K562 (cell line): ENCODE measurements around the gene MEGF9. TPM values are rescaled to one million over a fixed set of nuclear protein-coding genes. Genes with fewer than 3 reads are reported as not detected.

Experiments used
- ATAC-seq: fragments of 200-7000 bp; cut with Tn5 transposase; 3 replicates; pipeline ENCODE4 v1.9.1; 2020; ENCODE audit warnings: moderate library complexity
- BruUV-seq: library from RNA; stranded (reverse); fragments of 400-500 nt; replicated peaks from 2 replicates; lab custom pipeline; 2021; lab: Mats Ljungman, UMichigan
- CTCF ChIA-PET: fragments of 300-600 bp; formaldehyde crosslinking; extraction: SDS; loops from one replicate; lab custom pipeline; 2021; ENCODE audit warnings: low intra/inter-chr PET ratio; lab: Yijun Ruan, JAX
- POLR2A ChIA-PET: fragments of 300-600, 350-650 bp; sonication (Branson Sonifier 250); formaldehyde crosslinking; extraction: SDS; loops from one replicate; lab custom pipeline; 2021; ENCODE audit warnings: antibody characterized with exemption, inconsistent platforms; lab: Yijun Ruan, JAX
- DNase-seq, 4 experiments: peaks; one replicate each; pipeline versions ENCODE4 v3.0.0 to v3.0.0-alpha.2; 2011 to 2018; ENCODE audit warnings: low spot score in 3 of 4, mixed read lengths in 3 of 4; ENCODE audit errors: extremely low read depth in 1 of 4
- FAIRE-seq: peaks from 2 replicates; lab custom pipeline; 2011; peaks lifted over from hg19 to GRCh38; lab: Jason Lieb, UNC
- H2AFZ ChIP-seq: 2 replicates; pipeline ENCODE4 v1.6.0; 2011; ENCODE audit warnings: low read depth, low read length, control low read depth, inconsistent platforms
- H3K27ac ChIP-seq: fragments of 200-600 bp; 3 replicates; pipeline ENCODE4 v1.8.0; 2011; ENCODE audit warnings: low read depth, mild to moderate bottlenecking, control low read depth, inconsistent platforms, low read length, moderate library complexity, mixed read lengths; ENCODE audit errors: extremely low read depth
- H3K27me3 ChIP-seq, 2 experiments: fragments of 300-600 bp in 1 of 2; 2 replicates in 1 of 2; 3 replicates in 1 of 2; pipeline versions ENCODE4 v1.6.0 to v1.8.0; 2011; ENCODE audit warnings: inconsistent platforms in 2 of 2, low read length in 2 of 2, mild to moderate bottlenecking in 1 of 2, mixed read lengths in 1 of 2, moderate library complexity in 1 of 2; ENCODE audit not compliant: control insufficient read depth in 2 of 2, insufficient read depth in 2 of 2
- H3K36me3 ChIP-seq: fragments of 300-600 bp; 3 replicates; pipeline ENCODE4 v1.8.0; 2011; ENCODE audit warnings: mild to moderate bottlenecking, low read length, inconsistent platforms; ENCODE audit not compliant: control insufficient read depth, insufficient read depth
- H3K4me1 ChIP-seq, 2 experiments: fragments of 200-600 bp in 1 of 2; replicated peaks in 1 of 2; 2 replicates in 1 of 2; 3 replicates in 1 of 2; pipeline versions ENCODE4 v1.5.1 to v1.8.0; 2011; ENCODE audit warnings: inconsistent platforms in 2 of 2, low read length in 2 of 2, mild to moderate bottlenecking in 1 of 2, mixed read lengths in 1 of 2, moderate library complexity in 1 of 2; ENCODE audit not compliant: control insufficient read depth in 2 of 2, insufficient read depth in 2 of 2
- H3K4me2 ChIP-seq: 2 replicates; pipeline ENCODE4 v1.6.1; 2011; ENCODE audit warnings: low read length, control low read depth, inconsistent platforms, mixed read lengths; ENCODE audit not compliant: insufficient read depth
- H3K4me3 ChIP-seq: fragments of 200-600 bp; sonication (generic), shearing (Covaris generic); 2 replicates; pipeline ENCODE4 v1.5.1; 2016; ENCODE audit warnings: control low read depth, inconsistent platforms
- H3K79me2 ChIP-seq: fragments of 200-600 bp; 3 replicates; pipeline ENCODE4 v1.8.0; 2011; ENCODE audit warnings: low read length, inconsistent platforms; ENCODE audit not compliant: control insufficient read depth, insufficient read depth
- H3K9ac ChIP-seq, 2 experiments: 2 replicates each; pipeline versions ENCODE4 v1.6.0 to v1.6.1; 2011; ENCODE audit warnings: low read depth in 2 of 2, low read length in 2 of 2, control low read depth in 1 of 2, inconsistent platforms in 1 of 2, mild to moderate bottlenecking in 1 of 2, mixed read lengths in 1 of 2; ENCODE audit not compliant: insufficient read depth in 1 of 2
- H3K9me1 ChIP-seq: one replicate; pipeline ENCODE4 v1.6.0; 2011; ENCODE audit warnings: inconsistent platforms, mild to moderate bottlenecking, low read length, moderate library complexity; ENCODE audit not compliant: control insufficient read depth, insufficient read depth
- H3K9me3 ChIP-seq: replicated peaks from 2 replicates; pipeline ENCODE4 v1.5.1; 2011; ENCODE audit warnings: low read depth, low read length, inconsistent platforms; ENCODE audit not compliant: control insufficient read depth, insufficient read depth
- H4K20me1 ChIP-seq: replicated peaks from 2 replicates; pipeline ENCODE4 v1.6.1; 2011; ENCODE audit warnings: low read length, inconsistent platforms, mixed read lengths; ENCODE audit not compliant: control insufficient read depth, insufficient read depth
- CBFA2T3 ChIP-seq: fragments of 450-650 bp; IDR thresholded peaks from 2 replicates; pipeline ENCODE4 v1.6.1; 2017
- CREBBP ChIP-seq: IDR thresholded peaks from one replicate; pipeline ENCODE4 v1.6.1; 2012; ENCODE audit warnings: low read depth, mild to moderate bottlenecking, control low read depth, inconsistent platforms, low read length
- PTRF ChIP-seq: fragments of 450-650 bp; IDR thresholded peaks from 2 replicates; pipeline ENCODE4 v1.6.1; 2016; ENCODE audit warnings: mild to moderate bottlenecking, missing genetic modification characterization, missing compliant biosample characterization
- RFX7 ChIP-seq: fragments of 250-450 bp; sonication (Bioruptor Pico); IDR thresholded peaks from 2 replicates; pipeline ENCODE4 v1.5.1; 2021; ENCODE audit warnings: mild to moderate bottlenecking
- SMC3 ChIP-seq: conservative IDR thresholded peaks from 2 replicates; pipeline ENCODE4 v1.6.1; 2011; ENCODE audit warnings: low read depth, low read length, improper control_type of control experiment; ENCODE audit not compliant: insufficient read depth
- TAF9B ChIP-seq: fragments of 450-650 bp; IDR thresholded peaks from 2 replicates; pipeline ENCODE4 v1.6.1; 2018; ENCODE audit warnings: mild to moderate bottlenecking; ENCODE audit not compliant: partially characterized antibody
- ZBTB7A ChIP-seq: IDR thresholded peaks from 2 replicates; pipeline ENCODE4 v1.6.1; 2011; ENCODE audit warnings: low read depth, mild to moderate bottlenecking, low read length, moderate library complexity, borderline replicate concordance; ENCODE audit not compliant: control insufficient read depth
- ZNF324 ChIP-seq: fragments of 250-450 bp; sonication (Bioruptor Pico); IDR thresholded peaks from 2 replicates; pipeline ENCODE4 v1.4.0; 2020; ENCODE audit warnings: mild to moderate bottlenecking
- ZNF77 ChIP-seq: fragments of 250-450 bp; sonication (Bioruptor Pico); IDR thresholded peaks from 2 replicates; pipeline ENCODE4 v1.5.0; 2020
- WGBS: fragments of 100-300 bp; shearing (Covaris generic); methylation state at CpG from one replicate; pipeline ENCODE4 v1.1.6; 2016; ENCODE audit warnings: low coverage, mixed read lengths; ENCODE audit not compliant: insufficient coverage; ENCODE audit errors: missing lambda C conversion rate; 5-methylcytosine and 5-hydroxymethylcytosine counted together
- in situ Hi-C: fragments of 300-500 bp; cut with MboI; formaldehyde crosslinking; loops from 4 replicates; pipeline ENCODE4 v1.15.0; 2018; ENCODE audit warnings: inconsistent platforms, mixed read lengths
- intact Hi-C: fragments of 100-400 bp; cut with micrococcal nuclease; formaldehyde crosslinking; loops from 2 replicates; pipeline ENCODE4 v1.14.2; 2022
- polyA plus RNA-seq, 8 experiments: library from polyadenylated mRNA; depleted of rRNA in 4 of 8; stranded (reverse) in 5 of 8; unstranded in 3 of 8; fragments of >200 nt; fragmentation: Nextera tagmentation in 2 of 8; fragmentation: Illumina TruSeq in 1 of 8; extraction: Ambion mirVana in 2 of 8; extraction: Trizol in 1 of 8; gene quantifications; 2 replicates each; pipeline versions ENCODE4 v1.2.1 to v1.2.3, GENCODE V29; 2011 to 2014; ENCODE audit warnings: inconsistent platforms in 1 of 8, missing spikeins in 1 of 8
- total RNA-seq, 7 experiments: library from RNA; depleted of rRNA in 6 of 7; stranded (reverse); fragments of >200 nt in 6 of 7; fragmentation: Illumina TruSeq in 2 of 7; extraction: Trizol in 2 of 7; gene quantifications; 2 replicates each; pipeline versions ENCODE4 v1.2.1 to v1.2.3, GENCODE V29; 2011 to 2021; ENCODE audit warnings: low replicate concordance in 1 of 7
- TF ChIP-seq, protein P1 (sequence below): fragments of 250-450 bp; sonication (Bioruptor Pico); IDR thresholded peaks from 2 replicates; pipeline ENCODE4 v1.5.1; 2021; ENCODE audit warnings: mild to moderate bottlenecking
- TF ChIP-seq, protein P2 (sequence below): fragments of 450-650 bp; IDR thresholded peaks from 2 replicates; pipeline ENCODE4 v1.6.1; 2017; ENCODE audit warnings: antibody characterized with exemption
- TF ChIP-seq, protein P3 (sequence below): sonication (generic); formaldehyde crosslinking; IDR thresholded peaks from 2 replicates; pipeline ENCODE4 v1.8.1; 2022; ENCODE audit warnings: missing genetic modification reagents

MEGF9 gene
- total and polyA plus RNA-seq, 9 of the 15 experiments (the other 6 are each of a cell fraction or from before 2014, with no cell fraction given): 2.1 to 6.2 (median 3.8) TPM

DNA sequence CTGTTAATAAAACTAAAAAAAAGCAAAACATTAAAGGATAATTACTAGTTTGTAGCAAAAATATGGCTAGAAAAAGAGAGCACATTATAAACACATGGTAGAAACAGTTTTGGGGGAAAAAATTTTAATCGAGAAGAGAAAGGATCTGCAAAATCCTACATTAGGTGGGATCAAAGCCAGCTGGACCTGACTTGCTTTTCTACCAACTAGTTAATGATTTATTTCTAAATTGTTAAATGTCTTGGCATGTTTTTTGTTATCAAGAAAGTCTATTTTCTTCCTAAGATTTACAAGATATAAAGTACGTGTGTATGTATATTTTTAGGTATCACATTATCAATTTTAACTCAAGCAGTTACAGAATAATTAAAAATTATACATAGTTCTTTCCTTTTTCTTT is 87.2 kb downstream of the MEGF9 start:
- H3K79me2 ChIP-seq: no peaks in the 10 kb centered on the region
- no peaks in the 10 kb centered on the region for H3K4me1 ChIP-seq
- 79% methylated on average over 2 of the region's 2 CpGs for WGBS
- BruUV-seq: no TSS peak
- H2AFZ ChIP-seq: no peak overlapping the region
- ChIA-PET CTCF (no interaction called here), POLR2A (interaction anchor here (0.6 kb wide), 1 partner anchor 264 kb away, joined by 3 read pairs; no protein-coding TSS in a partner anchor)
- DNase-seq (no peak), FAIRE-seq (no peak), ATAC-seq (no peak)
- H3K9ac ChIP-seq: no peak overlapping the region
- no peaks in the 10 kb centered on the region for H3K36me3 ChIP-seq
- no peak for TF ChIP-seq SMC3
- no peak for TF ChIP-seq ZNF324 (CRISPR knock-in tag)
- no peak for TF ChIP-seq CBFA2T3
- no peak for TF ChIP-seq ZBTB7A
- TF ChIP-seq RFX7: no peak
- TF ChIP-seq TAF9B: no peak
- no peak for TF ChIP-seq ZNF77
- H3K9me1 ChIP-seq: no peaks in the 10 kb centered on the region
- no peak overlapping the region for H3K27ac ChIP-seq
- no peaks in the 10 kb centered on the region for H3K27me3 ChIP-seq
- H3K4me2 ChIP-seq: no peak overlapping the region
- intact Hi-C loops: no loop called here
- H4K20me1 ChIP-seq: no peaks in the 10 kb centered on the region
- H3K9me3 ChIP-seq: no peaks in the 10 kb centered on the region
- in situ Hi-C loops: no loop called here
- H3K4me3 ChIP-seq: no peak overlapping the region

DNA sequence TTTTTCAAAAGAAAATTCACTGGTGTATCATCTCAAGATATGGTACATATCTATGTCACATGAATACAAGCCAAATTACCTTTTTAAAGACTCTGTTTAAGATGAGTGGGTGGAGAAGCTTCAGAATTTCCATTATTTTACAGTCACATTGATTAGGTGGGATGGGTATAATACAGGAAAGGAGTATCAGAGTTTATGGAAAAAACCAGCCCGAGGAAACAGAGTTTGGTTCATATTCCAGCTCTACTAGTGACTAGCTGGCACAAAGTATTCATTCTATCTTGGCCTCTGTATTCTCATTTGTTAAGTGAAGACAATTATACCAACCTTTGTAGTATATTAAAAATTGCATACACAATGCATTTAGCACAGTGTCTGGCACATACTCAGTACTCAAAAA is 87.8 kb downstream of the MEGF9 start:
- FAIRE-seq (no peak), ATAC-seq (no peak), DNase-seq (no peak)
- Histone ChIP-seq H3K79me2 (no peaks in the 10 kb centered on the region), H3K9ac (no peak overlapping the region), H3K4me1 (no peaks in the 10 kb centered on the region), H3K9me1 (no peaks in the 10 kb centered on the region), H2AFZ (no peak overlapping the region), H3K4me2 (no peak overlapping the region), H3K27ac (no peak overlapping the region), H3K9me3 (no peaks in the 10 kb centered on the region), H3K4me3 (no peak overlapping the region), H3K36me3 (no peaks in the 10 kb centered on the region), H3K27me3 (no peaks in the 10 kb centered on the region), H4K20me1 (no peaks in the 10 kb centered on the region)
- ChIA-PET CTCF (interaction anchor here (0.7 kb wide), 1 partner anchor 924 kb away, joined by 3 read pairs; no protein-coding TSS in a partner anchor), POLR2A (interaction anchor here (0.6 kb wide), 2 partner anchors 23 to 263 kb away, joined by 3 read pairs; no protein-coding TSS in a partner anchor)
- 53% methylated on average over 1 of the region's 1 CpG for WGBS
- in situ Hi-C loops (no loop called here), intact Hi-C loops (no loop called here)
- no TSS peak for BruUV-seq
- TF ChIP-seq, protein P1, sequence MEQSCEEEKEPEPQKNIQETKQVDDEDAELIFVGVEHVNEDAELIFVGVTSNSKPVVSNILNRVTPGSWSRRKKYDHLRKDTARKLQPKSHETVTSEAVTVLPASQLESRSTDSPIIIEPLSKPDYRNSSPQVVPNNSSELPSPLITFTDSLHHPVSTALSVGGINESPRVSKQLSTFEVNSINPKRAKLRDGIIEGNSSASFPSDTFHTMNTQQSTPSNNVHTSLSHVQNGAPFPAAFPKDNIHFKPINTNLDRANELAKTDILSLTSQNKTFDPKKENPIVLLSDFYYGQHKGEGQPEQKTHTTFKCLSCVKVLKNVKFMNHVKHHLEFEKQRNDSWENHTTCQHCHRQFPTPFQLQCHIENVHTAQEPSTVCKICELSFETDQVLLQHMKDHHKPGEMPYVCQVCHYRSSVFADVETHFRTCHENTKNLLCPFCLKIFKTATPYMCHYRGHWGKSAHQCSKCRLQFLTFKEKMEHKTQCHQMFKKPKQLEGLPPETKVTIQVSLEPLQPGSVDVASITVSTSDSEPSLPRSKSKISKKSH (CRISPR knock-in tag): no peak
- no peak for TF ChIP-seq CREBBP
- TF ChIP-seq, protein P2, sequence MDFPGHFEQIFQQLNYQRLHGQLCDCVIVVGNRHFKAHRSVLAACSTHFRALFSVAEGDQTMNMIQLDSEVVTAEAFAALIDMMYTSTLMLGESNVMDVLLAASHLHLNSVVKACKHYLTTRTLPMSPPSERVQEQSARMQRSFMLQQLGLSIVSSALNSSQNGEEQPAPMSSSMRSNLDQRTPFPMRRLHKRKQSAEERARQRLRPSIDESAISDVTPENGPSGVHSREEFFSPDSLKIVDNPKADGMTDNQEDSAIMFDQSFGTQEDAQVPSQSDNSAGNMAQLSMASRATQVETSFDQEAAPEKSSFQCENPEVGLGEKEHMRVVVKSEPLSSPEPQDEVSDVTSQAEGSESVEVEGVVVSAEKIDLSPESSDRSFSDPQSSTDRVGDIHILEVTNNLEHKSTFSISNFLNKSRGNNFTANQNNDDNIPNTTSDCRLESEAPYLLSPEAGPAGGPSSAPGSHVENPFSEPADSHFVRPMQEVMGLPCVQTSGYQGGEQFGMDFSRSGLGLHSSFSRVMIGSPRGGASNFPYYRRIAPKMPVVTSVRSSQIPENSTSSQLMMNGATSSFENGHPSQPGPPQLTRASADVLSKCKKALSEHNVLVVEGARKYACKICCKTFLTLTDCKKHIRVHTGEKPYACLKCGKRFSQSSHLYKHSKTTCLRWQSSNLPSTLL: no peak
- TF ChIP-seq PTRF: no peak
- TF ChIP-seq, protein P3, sequence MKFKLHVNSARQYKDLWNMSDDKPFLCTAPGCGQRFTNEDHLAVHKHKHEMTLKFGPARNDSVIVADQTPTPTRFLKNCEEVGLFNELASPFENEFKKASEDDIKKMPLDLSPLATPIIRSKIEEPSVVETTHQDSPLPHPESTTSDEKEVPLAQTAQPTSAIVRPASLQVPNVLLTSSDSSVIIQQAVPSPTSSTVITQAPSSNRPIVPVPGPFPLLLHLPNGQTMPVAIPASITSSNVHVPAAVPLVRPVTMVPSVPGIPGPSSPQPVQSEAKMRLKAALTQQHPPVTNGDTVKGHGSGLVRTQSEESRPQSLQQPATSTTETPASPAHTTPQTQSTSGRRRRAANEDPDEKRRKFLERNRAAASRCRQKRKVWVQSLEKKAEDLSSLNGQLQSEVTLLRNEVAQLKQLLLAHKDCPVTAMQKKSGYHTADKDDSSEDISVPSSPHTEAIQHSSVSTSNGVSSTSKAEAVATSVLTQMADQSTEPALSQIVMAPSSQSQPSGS: no peak
